Caco-2 (cell line): ENCODE results near the gene AP4S1. TPM values are rescaled to one million over a fixed set of nuclear protein-coding genes. Genes with fewer than 3 reads are reported as not detected.

ENCODE experiments used
- BruUV-seq: library from RNA; stranded (reverse); fragments of 400-500 nt; replicated peaks from 2 replicates; lab custom pipeline; 2021; lab: Mats Ljungman, UMichigan
- CTCF ChIA-PET: fragments of 300-600 bp; sonication (Branson Sonifier 250); formaldehyde crosslinking; loops from one replicate; lab custom pipeline; 2022; ENCODE audit warnings: antibody characterized with exemption; lab: Charles Lee
- POLR2A ChIA-PET: fragments of 300-600 bp; sonication (Branson Sonifier 250); formaldehyde crosslinking; loops from one replicate; lab custom pipeline; 2022; ENCODE audit warnings: antibody characterized with exemption; lab: Charles Lee
- DNase-seq, 2 experiments: peaks; one replicate each; pipeline versions ENCODE4 v3.0.0 to v3.0.0-alpha.2; 2020 to 2022
- H3K27me3 ChIP-seq: replicated peaks from 2 replicates; pipeline ENCODE4 v1.6.0; 2011; ENCODE audit warnings: low read length; ENCODE audit not compliant: control insufficient read depth, insufficient read depth
- H3K36me3 ChIP-seq: 2 replicates; pipeline ENCODE4 v1.5.1; 2011; ENCODE audit warnings: low read length; ENCODE audit not compliant: control insufficient read depth, insufficient read depth
- H3K4me1 ChIP-seq: fragments of 250-450 bp; sonication (Bioruptor Pico); 2 replicates; pipeline ENCODE4 v1.5.1; 2020; ENCODE audit warnings: mild to moderate bottlenecking
- H3K4me3 ChIP-seq: 2 replicates; pipeline ENCODE4 v1.5.1; 2011; ENCODE audit warnings: low read depth, mild to moderate bottlenecking, control low read depth, low read length
- H3K9me3 ChIP-seq: fragments of 250-450 bp; sonication (Bioruptor Pico); 2 replicates; pipeline ENCODE4 v1.5.1; 2020; ENCODE audit warnings: mild to moderate bottlenecking, moderate library complexity
- H3K27ac Mint-ChIP-seq: one replicate; pipeline ENCODE4 v1.8.0; 2022; ENCODE audit warnings: mixed read lengths; ENCODE audit not compliant: unreplicated experiment
- H3K27me3 Mint-ChIP-seq: one replicate; pipeline ENCODE4 v1.8.0; 2022; ENCODE audit warnings: mixed read lengths; ENCODE audit not compliant: insufficient read depth, unreplicated experiment
- H3K36me3 Mint-ChIP-seq: one replicate; pipeline ENCODE4 v1.8.0; 2022; ENCODE audit warnings: mild to moderate bottlenecking, mixed read lengths; ENCODE audit not compliant: insufficient read depth, unreplicated experiment
- H3K4me1 Mint-ChIP-seq: one replicate; pipeline ENCODE4 v1.8.0; 2022; ENCODE audit warnings: low read depth, mixed read lengths; ENCODE audit not compliant: unreplicated experiment
- H3K4me3 Mint-ChIP-seq: one replicate; pipeline ENCODE4 v1.8.0; 2022; ENCODE audit warnings: mild to moderate bottlenecking, moderate library complexity, mixed read lengths; ENCODE audit not compliant: unreplicated experiment
- H3K9me3 Mint-ChIP-seq: one replicate; pipeline ENCODE4 v1.8.0; 2022; ENCODE audit warnings: mixed read lengths; ENCODE audit not compliant: unreplicated experiment
- intact Hi-C: fragments of 100-400 bp; cut with micrococcal nuclease; formaldehyde crosslinking; loops from one replicate; pipeline ENCODE4 v1.10.0; 2022; ENCODE audit not compliant: unreplicated experiment
- total RNA-seq: library from RNA; stranded (reverse); gene quantifications from 2 replicates; pipeline ENCODE4 v1.2.3, GENCODE V29; 2022
- TF ChIP-seq, protein P1 (sequence below), 2 experiments: fragments of 200-600 bp in 1 of 2; IDR thresholded peaks; 1 replicate in 1 of 2; 2 replicates in 1 of 2; pipeline versions ENCODE4 v1.5.1 to v1.8.0; 2011 to 2022; ENCODE audit warnings: antibody characterized with exemption in 1 of 2, control low read depth in 1 of 2, inconsistent platforms in 1 of 2, low read depth in 1 of 2, low read length in 1 of 2, mild to moderate bottlenecking in 1 of 2, moderate library complexity in 1 of 2; ENCODE audit not compliant: insufficient read depth in 1 of 2, severe bottlenecking in 1 of 2, unreplicated experiment in 1 of 2

AP4S1 gene
- total RNA-seq, 1 experiment from 2014 or later, result 13.2 TPM

DNA sequence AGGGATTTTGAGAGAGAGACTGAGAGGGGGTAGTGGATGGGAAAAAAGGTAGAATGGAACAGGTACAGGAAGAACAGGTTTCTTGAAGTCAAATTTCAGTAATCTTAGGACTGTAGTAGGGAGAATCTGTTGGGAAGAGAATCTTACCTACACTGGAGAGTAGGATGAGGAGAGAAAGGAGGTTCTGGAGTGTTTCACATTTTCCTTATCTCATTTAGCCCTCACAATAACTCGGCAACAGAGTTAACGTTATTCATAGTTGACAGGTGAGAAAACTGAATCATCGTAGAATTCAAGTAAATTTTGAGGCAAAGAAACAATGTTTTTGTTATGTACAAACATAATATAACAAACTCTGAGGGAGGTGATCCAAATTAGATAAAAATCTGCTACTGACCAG, 17.9 kb downstream of the AP4S1 start:
- TF ChIP-seq, protein P1, sequence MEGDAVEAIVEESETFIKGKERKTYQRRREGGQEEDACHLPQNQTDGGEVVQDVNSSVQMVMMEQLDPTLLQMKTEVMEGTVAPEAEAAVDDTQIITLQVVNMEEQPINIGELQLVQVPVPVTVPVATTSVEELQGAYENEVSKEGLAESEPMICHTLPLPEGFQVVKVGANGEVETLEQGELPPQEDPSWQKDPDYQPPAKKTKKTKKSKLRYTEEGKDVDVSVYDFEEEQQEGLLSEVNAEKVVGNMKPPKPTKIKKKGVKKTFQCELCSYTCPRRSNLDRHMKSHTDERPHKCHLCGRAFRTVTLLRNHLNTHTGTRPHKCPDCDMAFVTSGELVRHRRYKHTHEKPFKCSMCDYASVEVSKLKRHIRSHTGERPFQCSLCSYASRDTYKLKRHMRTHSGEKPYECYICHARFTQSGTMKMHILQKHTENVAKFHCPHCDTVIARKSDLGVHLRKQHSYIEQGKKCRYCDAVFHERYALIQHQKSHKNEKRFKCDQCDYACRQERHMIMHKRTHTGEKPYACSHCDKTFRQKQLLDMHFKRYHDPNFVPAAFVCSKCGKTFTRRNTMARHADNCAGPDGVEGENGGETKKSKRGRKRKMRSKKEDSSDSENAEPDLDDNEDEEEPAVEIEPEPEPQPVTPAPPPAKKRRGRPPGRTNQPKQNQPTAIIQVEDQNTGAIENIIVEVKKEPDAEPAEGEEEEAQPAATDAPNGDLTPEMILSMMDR (IDR thresholded peaks at IDR 0.05; ENCODE audit: insufficient read depth in 1 of 2, low read depth in 1 of 2, low read length in 1 of 2, severe bottlenecking in 1 of 2, unreplicated experiment in 1 of 2), result no peak
- no peak overlapping the region for H3K27ac Mint-ChIP-seq
- Histone ChIP-seq H3K9me3 (no peaks in the 10 kb centered on the region), H3K27me3 (no peaks in the 10 kb centered on the region), H3K36me3 (no peaks in the 10 kb centered on the region), H3K4me3 (no peak overlapping the region), H3K4me1 (no peaks in the 10 kb centered on the region; the same call in 1 of the 2 replicates)
- H3K9me3 Mint-ChIP-seq, result no peaks in the 10 kb centered on the region
- H3K4me3 Mint-ChIP-seq, result no peak overlapping the region
- ChIA-PET POLR2A (no interaction called here), CTCF (no interaction called here)
- intact Hi-C loops, result no loop called here
- H3K4me1 Mint-ChIP-seq, result no peaks in the 10 kb centered on the region
- DNase-seq, result no peak
- H3K36me3 Mint-ChIP-seq, result no peaks in the 10 kb centered on the region
- BruUV-seq, result no TSS peak
- H3K27me3 Mint-ChIP-seq, result no peaks in the 10 kb centered on the region

GRCh38 chr14:31045501-31046080, 20.1 kb downstream of the AP4S1 start:
- Mint-ChIP-seq H3K27me3 (no peaks in the 10 kb centered on the region), H3K27ac (no peak overlapping the region), H3K36me3 (no peaks in the 10 kb centered on the region), H3K4me3 (no peak overlapping the region), H3K4me1 (no peaks in the 10 kb centered on the region), H3K9me3 (no peaks in the 10 kb centered on the region)
- Histone ChIP-seq H3K27me3 (no peaks in the 10 kb centered on the region), H3K36me3 (no peaks in the 10 kb centered on the region), H3K9me3 (no peaks in the 10 kb centered on the region), H3K4me3 (no peak overlapping the region), H3K4me1 (no peaks in the 10 kb centered on the region)
- CTCF ChIA-PET, result no interaction called here
- no peak for DNase-seq
- TF ChIP-seq, protein P1 (IDR thresholded peaks at IDR 0.05; ENCODE audit: insufficient read depth in 1 of 2, low read depth in 1 of 2, low read length in 1 of 2, severe bottlenecking in 1 of 2, unreplicated experiment in 1 of 2), result no peak
- intact Hi-C loops, result no loop called here
- POLR2A ChIA-PET, result interaction anchor here (0.6 kb wide), 1 partner anchor 488 kb away, joined by 3 read pairs; no protein-coding TSS in a partner anchor
- BruUV-seq, result no TSS peak

DNA sequence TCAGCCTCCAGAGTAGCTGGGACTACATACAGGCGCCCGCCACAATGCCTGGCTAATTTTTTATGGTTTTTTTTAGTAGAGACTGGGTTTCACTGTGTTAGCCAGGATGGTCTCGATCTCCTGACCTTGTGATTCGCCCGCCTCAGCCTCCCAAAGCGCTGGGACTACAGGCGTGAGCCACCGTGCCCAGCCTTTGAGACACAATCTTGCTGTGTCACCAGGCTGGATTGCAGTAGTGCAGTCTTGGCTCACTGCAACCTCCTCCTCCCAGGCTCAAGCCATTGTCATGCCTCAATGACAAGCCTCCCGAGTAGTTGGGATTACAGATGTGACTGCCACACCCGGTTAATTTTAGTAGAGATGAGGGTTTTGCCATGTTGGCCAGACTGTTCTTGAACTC, 22.1 kb downstream of the AP4S1 start:
- TF ChIP-seq, protein P1 (IDR thresholded peaks at IDR 0.05; ENCODE audit: insufficient read depth in 1 of 2, low read depth in 1 of 2, low read length in 1 of 2, severe bottlenecking in 1 of 2, unreplicated experiment in 1 of 2), result no peak
- no peaks in the 10 kb centered on the region for H3K36me3 Mint-ChIP-seq
- Histone ChIP-seq H3K4me3 (no peak overlapping the region), H3K36me3 (no peaks in the 10 kb centered on the region), H3K4me1 (no peaks in the 10 kb centered on the region), H3K27me3 (no peaks in the 10 kb centered on the region), H3K9me3 (no peaks in the 10 kb centered on the region)
- no peaks in the 10 kb centered on the region for H3K27me3 Mint-ChIP-seq
- intact Hi-C loops, result no loop called here
- CTCF ChIA-PET, result no interaction called here
- no peak for DNase-seq
- H3K4me1 Mint-ChIP-seq, result no peaks in the 10 kb centered on the region
- BruUV-seq, result no TSS peak
- H3K4me3 Mint-ChIP-seq, result no peak overlapping the region
- no peak overlapping the region for H3K27ac Mint-ChIP-seq
- POLR2A ChIA-PET, result no interaction called here
- no peaks in the 10 kb centered on the region for H3K9me3 Mint-ChIP-seq
